HUES6 (cell line): Measurements from ENCODE around the gene PDPN.
"Not testable (repeated sequence)": the region's sequence is repeated elsewhere in the genome, so short reads cannot be mapped to it uniquely, and the experiment has no call there.

ENCODE experiments used
- H3K27ac ChIP-seq: 2 replicates; pipeline ENCODE4 v1.7.0; 2013; ENCODE audit warnings: low read depth, mild to moderate bottlenecking, low read length, inconsistent platforms
- H3K27me3 ChIP-seq: 2 replicates; pipeline ENCODE4 v1.6.1; 2013; ENCODE audit warnings: low read length; ENCODE audit not compliant: control insufficient read depth, insufficient read depth
- H3K36me3 ChIP-seq: 2 replicates; pipeline ENCODE4 v1.6.1; 2013; ENCODE audit warnings: low read length; ENCODE audit not compliant: control insufficient read depth, insufficient read depth
- H3K4me1 ChIP-seq: 2 replicates; pipeline ENCODE4 v1.6.1; 2013; ENCODE audit warnings: low read length; ENCODE audit not compliant: control insufficient read depth, insufficient read depth
- H3K4me3 ChIP-seq: 2 replicates; pipeline ENCODE4 v1.5.1; 2013; ENCODE audit warnings: low read depth, low read length
- H3K9ac ChIP-seq: one replicate; pipeline ENCODE4 v1.6.1; 2013; ENCODE audit warnings: mild to moderate bottlenecking, low read length
- H3K9me3 ChIP-seq: 2 replicates; pipeline ENCODE4 v1.6.1; 2013; ENCODE audit warnings: low read depth, low read length; ENCODE audit not compliant: control insufficient read depth, insufficient read depth

The PDPN gene

DNA sequence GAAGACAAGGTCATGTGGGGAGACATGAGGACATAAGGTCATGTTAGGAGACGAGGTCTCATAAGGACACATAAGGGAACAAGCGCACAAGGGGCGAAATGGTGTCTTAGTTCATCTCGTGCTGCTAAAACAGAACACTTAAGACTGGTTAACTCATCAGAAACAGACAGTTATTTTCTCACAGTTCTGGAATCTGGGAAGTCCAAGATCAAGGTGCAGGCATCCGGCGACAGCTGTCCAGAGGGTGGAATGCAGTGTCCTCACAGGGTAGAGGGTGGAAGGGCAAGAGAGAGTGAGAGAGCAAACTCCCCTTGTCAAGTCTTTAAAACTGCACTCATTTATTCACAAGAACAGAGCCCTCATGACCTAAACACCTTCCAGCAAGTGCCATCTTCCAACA lies 34.6 kb upstream of the PDPN start:
- Histone ChIP-seq H3K27ac (no peak overlapping the region), H3K36me3 (no peaks in the 10 kb centered on the region), H3K4me3 (no peak overlapping the region), H3K9ac (no peak overlapping the region), H3K9me3 (no peaks in the 10 kb centered on the region), H3K4me1 (no peaks in the 10 kb centered on the region; the same call in 1 of the 2 replicates), H3K27me3 (no peaks in the 10 kb centered on the region; the same call in 1 of the 2 replicates)

DNA sequence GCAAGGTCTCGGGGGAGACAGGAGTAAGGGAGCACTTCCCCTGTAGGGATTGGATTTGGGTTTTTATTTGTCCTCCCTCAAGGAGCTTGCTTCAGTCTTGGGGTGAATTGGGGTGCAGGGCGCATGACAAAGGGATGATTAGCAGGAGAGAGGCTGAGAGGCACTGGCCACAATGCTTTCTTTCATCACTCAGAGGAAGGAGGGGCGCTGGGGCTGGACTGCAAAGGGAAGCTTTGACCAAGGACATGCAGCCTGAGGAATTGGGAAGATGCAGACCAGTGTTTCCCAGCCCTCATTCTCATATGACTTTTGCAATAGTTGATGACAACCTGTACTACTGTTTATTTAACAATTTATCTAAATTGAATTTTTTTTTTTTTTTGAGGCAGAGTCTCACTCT lies 34.1 kb upstream of the PDPN start:
- Histone ChIP-seq H3K9me3 (no peaks in the 10 kb centered on the region), H3K27me3 (no peaks in the 10 kb centered on the region; the same call in 1 of the 2 replicates), H3K9ac (no peak overlapping the region), H3K36me3 (no peaks in the 10 kb centered on the region), H3K4me3 (no peak overlapping the region), H3K27ac (no peak overlapping the region), H3K4me1 (no peaks in the 10 kb centered on the region; the same call in 1 of the 2 replicates)

DNA sequence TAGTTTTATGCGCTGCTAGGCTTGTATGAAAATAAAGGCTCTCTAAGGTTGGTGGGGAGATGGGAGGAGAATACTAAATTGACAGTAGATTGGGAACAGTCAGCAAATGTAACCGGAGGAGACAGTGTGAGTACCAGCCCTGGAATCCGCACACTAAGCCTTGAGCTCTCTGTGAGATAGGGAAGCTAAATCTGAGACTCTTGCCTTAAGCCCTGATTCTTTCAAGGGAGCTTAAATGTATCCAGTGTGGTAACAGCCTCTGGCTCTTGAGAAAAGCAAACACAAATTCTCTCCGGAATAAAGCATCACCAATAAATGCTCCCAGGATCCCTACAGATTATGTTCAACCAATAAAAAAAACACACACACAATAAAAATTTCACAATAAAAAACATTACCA lies 33.0 kb upstream of the PDPN start:
- H3K27me3 ChIP-seq: no peaks in the 10 kb centered on the region; the same call in 1 of the 2 replicates
- no peak overlapping the region for H3K4me3 ChIP-seq
- H3K36me3 ChIP-seq: no peaks in the 10 kb centered on the region
- no peaks in the 10 kb centered on the region; the same call in 1 of the 2 replicates for H3K4me1 ChIP-seq
- H3K9me3 ChIP-seq: no peaks in the 10 kb centered on the region
- no peak overlapping the region for H3K27ac ChIP-seq
- H3K9ac ChIP-seq: no peak overlapping the region

DNA sequence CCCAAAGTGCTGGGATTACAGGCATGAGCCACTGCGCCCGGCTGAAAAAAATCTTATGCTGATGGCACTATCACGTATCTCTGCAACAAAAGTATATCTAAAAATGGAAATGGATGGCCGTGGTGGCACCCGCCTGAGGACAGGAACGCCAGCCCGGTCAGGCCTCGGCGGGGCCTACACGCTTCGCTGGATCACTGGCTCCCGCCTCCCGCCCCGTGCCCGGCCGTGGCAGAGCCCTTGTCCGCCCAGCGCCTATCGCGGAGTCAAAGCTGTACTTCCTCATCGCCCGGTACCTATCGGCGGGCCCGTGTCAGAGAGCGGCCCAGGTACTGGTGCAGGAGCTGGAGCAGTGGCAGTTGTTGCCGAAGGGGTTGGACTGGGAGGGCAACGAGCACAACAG lies 28.8 kb upstream of the PDPN start:
- H3K4me3 ChIP-seq: no peak overlapping the region
- no peak overlapping the region for H3K27ac ChIP-seq
- no peaks in the 10 kb centered on the region for H3K4me1 ChIP-seq
- H3K36me3 ChIP-seq: no peaks in the 10 kb centered on the region
- H3K9me3 ChIP-seq: no peaks in the 10 kb centered on the region
- H3K27me3 ChIP-seq: no peaks in the 10 kb centered on the region
- no peak overlapping the region for H3K9ac ChIP-seq

DNA sequence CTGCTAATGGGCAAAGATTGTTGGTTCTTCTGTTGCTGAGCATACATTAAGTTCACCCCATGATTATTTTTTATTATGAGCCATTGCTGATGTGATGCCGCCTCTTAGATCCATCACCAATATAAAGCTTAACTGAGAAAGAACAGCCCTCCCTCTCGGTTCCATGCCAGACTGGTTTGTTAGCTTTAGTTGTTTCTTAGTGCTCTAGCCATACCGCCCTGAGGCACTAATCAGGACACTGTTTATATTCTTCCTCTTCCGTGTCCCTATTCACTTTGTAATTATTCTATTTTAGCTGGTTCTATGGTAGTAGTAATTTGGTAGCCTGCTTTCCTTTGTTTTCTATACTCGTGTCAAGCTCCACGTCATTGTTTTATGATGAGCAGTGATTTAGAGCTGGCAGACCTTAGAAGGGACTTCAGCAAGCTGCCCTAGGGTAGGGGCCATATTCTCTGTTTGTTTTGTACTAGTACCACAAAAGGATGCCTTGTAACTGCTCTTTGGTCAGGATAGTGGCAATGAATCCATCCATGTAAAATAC lies 27.3 kb upstream of the PDPN start:
- Histone ChIP-seq H3K9me3 (no peaks in the 10 kb centered on the region), H3K4me1 (no peaks in the 10 kb centered on the region), H3K27me3 (peaks cover 4% of the 10 kb centered on the region; the same call in 1 of the 2 replicates), H3K27ac (no peak overlapping the region), H3K4me3 (no peak overlapping the region), H3K9ac (no peak overlapping the region), H3K36me3 (no peaks in the 10 kb centered on the region)

DNA sequence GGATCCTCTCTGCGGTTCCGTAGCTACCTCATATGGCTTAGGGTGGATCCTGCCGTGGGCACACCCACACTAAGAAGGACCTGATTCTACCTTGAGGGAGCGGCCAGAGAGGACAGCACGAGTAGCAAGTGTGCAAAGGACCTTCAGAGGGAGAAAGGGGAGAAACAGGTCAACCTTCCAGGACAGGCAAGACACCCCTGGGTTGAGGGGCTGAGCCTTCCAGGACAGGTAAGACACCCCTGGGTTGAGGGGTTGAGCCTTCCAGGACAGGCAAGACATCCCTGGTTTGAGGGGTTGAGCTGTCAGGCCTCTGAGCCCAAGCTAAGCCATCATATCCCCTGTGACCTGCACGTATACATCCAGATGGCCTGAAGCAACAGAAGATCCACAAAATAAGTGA lies 23.1 kb upstream of the PDPN start:
- no peak overlapping the region for H3K27ac ChIP-seq
- no peaks in the 10 kb centered on the region for H3K4me1 ChIP-seq
- H3K36me3 ChIP-seq: no peaks in the 10 kb centered on the region
- no peak overlapping the region for H3K4me3 ChIP-seq
- H3K27me3 ChIP-seq: peaks cover 11% of the 10 kb centered on the region
- no peaks in the 10 kb centered on the region for H3K9me3 ChIP-seq
- H3K9ac ChIP-seq: no peak overlapping the region

DNA sequence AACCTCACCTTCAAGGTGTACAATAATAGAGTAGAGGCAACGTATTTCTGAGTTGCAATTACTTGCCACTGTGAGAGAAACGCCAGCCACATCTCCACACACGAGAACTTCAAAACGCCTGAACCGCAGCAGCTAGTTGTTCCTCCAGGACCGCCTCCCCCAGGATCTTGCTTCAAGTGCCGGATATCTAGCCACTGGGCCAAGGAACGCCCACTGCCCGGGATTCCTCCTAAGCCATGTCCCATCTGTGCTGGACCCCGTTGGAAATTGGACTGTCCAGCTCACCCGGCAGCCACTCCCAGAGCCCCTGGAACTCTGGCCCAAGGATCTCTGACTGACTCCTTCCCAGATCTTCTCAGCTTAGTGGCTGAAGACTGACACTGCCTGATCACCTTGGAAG lies 20.7 kb upstream of the PDPN start:
- H3K9ac ChIP-seq, H3K27ac ChIP-seq, H3K4me1 ChIP-seq, H3K36me3 ChIP-seq, H3K9me3 ChIP-seq, H3K4me3 ChIP-seq: not testable (repeated sequence)
- H3K27me3 ChIP-seq: peaks cover 15% of the 10 kb centered on the region

DNA sequence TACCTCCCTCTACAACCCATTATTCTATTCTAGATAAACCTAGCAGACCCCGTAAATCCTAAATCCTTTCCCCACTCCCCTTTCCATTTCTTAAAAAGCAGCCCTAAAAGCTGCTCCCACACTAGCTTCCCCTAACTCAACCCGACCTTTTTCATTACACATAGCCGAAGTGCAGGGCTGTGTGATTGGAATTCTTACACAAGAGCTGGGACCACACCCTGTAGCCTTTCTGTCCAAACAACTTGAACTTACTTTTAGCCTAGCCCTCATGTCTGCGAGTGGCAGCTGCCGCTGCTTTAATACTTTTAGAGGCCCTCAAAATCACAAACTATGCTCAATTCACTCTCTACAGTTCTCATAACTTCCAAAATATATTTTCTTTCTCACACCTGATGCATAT lies 19.6 kb upstream of the PDPN start:
- no peaks in the 10 kb centered on the region for H3K9me3 ChIP-seq
- H3K27me3 ChIP-seq: peaks cover 15% of the 10 kb centered on the region
- no peaks in the 10 kb centered on the region for H3K36me3 ChIP-seq
- H3K9ac ChIP-seq: no peak overlapping the region
- H3K4me3 ChIP-seq: no peak overlapping the region
- no peaks in the 10 kb centered on the region for H3K4me1 ChIP-seq
- H3K27ac ChIP-seq: no peak overlapping the region

DNA sequence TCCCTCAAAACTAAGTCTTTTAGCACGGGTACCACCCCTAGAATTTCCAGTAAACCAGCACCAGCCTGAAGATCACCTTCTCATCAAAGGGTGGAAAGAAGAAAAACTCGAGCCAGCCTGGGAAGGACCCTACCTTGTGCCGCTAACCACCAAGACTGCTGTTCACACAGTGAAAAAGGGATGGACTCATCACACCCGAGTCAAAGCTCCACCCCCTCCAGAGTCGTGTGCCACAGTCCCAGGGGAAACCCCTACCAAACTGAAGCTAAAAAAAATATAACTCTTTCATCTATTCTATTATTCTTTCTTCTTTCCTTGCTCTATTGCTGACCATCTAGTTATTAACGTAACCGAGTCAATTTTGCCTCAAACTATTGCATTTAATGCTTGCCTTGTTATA lies 13.2 kb upstream of the PDPN start:
- H3K9me3 ChIP-seq, H3K27me3 ChIP-seq, H3K9ac ChIP-seq, H3K4me1 ChIP-seq, H3K4me3 ChIP-seq, H3K36me3 ChIP-seq, H3K27ac ChIP-seq: not testable (repeated sequence)

DNA sequence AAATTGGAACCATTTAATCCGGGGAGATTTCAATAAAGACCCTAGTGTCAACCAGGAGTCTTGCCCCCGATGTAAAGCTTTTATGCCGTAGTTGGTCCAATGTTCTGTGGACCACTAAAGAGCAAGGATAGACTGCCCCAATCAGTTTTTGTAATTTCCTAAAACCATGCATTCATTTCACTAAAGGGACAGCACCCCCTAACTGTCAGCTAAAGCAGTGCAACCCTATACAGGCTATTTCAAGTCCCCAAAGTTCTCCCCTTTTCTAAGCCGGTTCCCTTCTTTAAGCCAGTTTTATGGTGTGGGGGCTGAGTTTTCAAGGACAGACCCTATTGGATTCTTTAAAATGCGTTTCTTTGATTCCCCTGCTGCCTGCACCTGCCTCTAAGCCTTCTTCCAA lies 12.7 kb upstream of the PDPN start:
- Histone ChIP-seq H3K9ac (no peak overlapping the region), H3K4me3 (no peak overlapping the region), H3K27ac (no peak overlapping the region), H3K4me1 (no peaks in the 10 kb centered on the region), H3K27me3 (peaks cover 4% of the 10 kb centered on the region; the same call in 1 of the 2 replicates), H3K36me3 (no peaks in the 10 kb centered on the region), H3K9me3 (no peaks in the 10 kb centered on the region)

DNA sequence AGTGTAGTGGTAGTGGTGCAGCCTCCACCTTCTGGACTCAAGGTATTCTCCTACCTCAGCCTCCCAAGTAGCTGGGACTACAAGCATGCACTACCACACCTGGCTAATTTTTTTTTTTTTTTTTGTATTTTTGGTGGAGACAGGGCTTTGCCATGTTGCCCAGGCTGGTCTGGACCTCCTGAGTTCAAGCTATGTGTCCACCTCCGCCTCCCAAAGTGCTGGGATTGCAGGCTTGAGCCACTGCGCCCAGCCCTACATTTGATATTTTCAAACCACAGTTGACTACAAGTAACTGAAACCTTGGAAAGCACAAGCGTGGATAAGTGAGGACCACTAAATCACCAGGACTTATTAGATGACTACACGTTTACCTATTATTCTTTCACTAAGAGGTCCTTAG lies 10.0 kb upstream of the PDPN start:
- H3K27ac ChIP-seq: no peak overlapping the region
- no peak overlapping the region for H3K4me3 ChIP-seq
- H3K36me3 ChIP-seq: no peaks in the 10 kb centered on the region
- H3K4me1 ChIP-seq: no peaks in the 10 kb centered on the region
- peaks cover 4% of the 10 kb centered on the region; the same call in 1 of the 2 replicates for H3K27me3 ChIP-seq
- no peaks in the 10 kb centered on the region for H3K9me3 ChIP-seq
- no peak overlapping the region for H3K9ac ChIP-seq

DNA sequence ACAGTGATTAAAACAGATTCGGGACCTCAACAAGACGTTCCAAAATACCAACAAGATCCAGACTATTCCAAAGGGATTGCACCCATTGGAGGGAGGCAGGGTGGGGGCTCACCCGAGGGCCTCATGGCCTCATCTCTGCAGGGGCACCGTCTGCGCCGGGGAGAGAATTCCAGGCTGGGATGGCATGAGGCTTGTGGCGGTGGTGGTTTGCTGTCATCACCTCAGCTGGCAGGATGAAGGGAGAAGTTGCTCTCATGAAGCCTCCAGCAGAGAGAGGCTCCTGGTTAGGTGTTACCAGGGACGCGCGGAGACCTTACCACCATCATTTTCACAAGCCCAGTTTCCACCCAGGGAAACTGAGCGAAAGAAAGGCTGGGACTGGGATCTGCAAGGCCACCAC lies 6.7 kb upstream of the PDPN start:
- Histone ChIP-seq H3K27ac (no peak overlapping the region), H3K36me3 (no peaks in the 10 kb centered on the region), H3K4me3 (no peak overlapping the region), H3K9ac (no peak overlapping the region), H3K9me3 (no peaks in the 10 kb centered on the region), H3K27me3 (peaks cover 12% of the 10 kb centered on the region), H3K4me1 (peaks cover 8% of the 10 kb centered on the region)
